ENCODE data around the gene CMIP. TPM values are rescaled to one million over a fixed set of nuclear protein-coding genes. Genes with fewer than 3 reads are reported as not detected.

CMIP gene
- total RNA-seq, 4 donors from 2014 or later: 16.7 to 104 (median 43.6) TPM

GRCh38 chr16:81702506-81702905 lies 257.9 kb downstream of the CMIP start:
- no peaks in the 10 kb centered on the region for H3K36me3 ChIP-seq
- no peaks in the 10 kb centered on the region for H3K4me1 ChIP-seq
- no peaks in the 10 kb centered on the region for H3K9me3 ChIP-seq
- DNase-seq: no peak
- TF ChIP-seq, protein P1, sequence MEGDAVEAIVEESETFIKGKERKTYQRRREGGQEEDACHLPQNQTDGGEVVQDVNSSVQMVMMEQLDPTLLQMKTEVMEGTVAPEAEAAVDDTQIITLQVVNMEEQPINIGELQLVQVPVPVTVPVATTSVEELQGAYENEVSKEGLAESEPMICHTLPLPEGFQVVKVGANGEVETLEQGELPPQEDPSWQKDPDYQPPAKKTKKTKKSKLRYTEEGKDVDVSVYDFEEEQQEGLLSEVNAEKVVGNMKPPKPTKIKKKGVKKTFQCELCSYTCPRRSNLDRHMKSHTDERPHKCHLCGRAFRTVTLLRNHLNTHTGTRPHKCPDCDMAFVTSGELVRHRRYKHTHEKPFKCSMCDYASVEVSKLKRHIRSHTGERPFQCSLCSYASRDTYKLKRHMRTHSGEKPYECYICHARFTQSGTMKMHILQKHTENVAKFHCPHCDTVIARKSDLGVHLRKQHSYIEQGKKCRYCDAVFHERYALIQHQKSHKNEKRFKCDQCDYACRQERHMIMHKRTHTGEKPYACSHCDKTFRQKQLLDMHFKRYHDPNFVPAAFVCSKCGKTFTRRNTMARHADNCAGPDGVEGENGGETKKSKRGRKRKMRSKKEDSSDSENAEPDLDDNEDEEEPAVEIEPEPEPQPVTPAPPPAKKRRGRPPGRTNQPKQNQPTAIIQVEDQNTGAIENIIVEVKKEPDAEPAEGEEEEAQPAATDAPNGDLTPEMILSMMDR (IDR thresholded peaks at IDR 0.05): no peak
- TF ChIP-seq POLR2A (IDR thresholded peaks at IDR 0.05): no peak
- no peaks in the 10 kb centered on the region for H3K27me3 ChIP-seq
- H3K4me3 ChIP-seq: no peak overlapping the region
- intact Hi-C loops (cut with DNase I; ENCODE audit: low total_unique reads): no loop called here
- H3K27ac ChIP-seq: no peak overlapping the region

- no peak overlapping the region for H3K27ac ChIP-seq
- H3K27me3 ChIP-seq: no peaks in the 10 kb centered on the region
- H3K36me3 ChIP-seq: no peaks in the 10 kb centered on the region
- TF ChIP-seq POLR2A (IDR thresholded peaks at IDR 0.05): no peak
- TF ChIP-seq, protein P1 (IDR thresholded peaks at IDR 0.05): no peak
- intact Hi-C loops (cut with DNase I; ENCODE audit: low total_unique reads): no loop called here
- H3K4me1 ChIP-seq: no peaks in the 10 kb centered on the region
- no peak overlapping the region for H3K4me3 ChIP-seq
- peak in 1 of 2 donors; percentile 33 for DNase-seq
- H3K9me3 ChIP-seq: no peaks in the 10 kb centered on the region
These were observed 258.9 kb downstream of the CMIP start for GRCh38 chr16:81703177-81704155.

DNA sequence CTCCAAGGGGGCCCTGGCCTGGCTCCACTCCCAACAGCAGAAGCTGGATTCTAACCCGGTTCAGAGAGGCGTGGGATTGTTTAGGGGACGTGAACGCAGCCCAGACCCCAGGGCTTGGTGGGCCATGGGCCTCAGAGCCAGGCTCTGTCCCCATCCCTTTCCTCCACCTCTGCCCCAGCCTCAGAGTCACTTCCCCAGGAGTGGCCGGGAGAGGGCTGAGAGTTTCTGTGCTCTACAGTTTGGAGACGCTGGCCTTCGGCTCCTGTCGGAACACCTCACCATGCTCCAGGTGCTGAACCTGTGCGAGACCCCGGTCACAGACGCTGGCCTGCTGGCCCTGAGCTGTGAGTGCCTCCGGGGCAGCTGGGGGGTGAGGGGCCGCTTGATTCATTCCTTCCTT lies 260.7 kb downstream of the CMIP start:
- DNase-seq: no peak
- Histone ChIP-seq H3K4me3 (no peak overlapping the region), H3K9me3 (no peaks in the 10 kb centered on the region), H3K27me3 (no peaks in the 10 kb centered on the region), H3K27ac (no peak overlapping the region), H3K36me3 (no peaks in the 10 kb centered on the region), H3K4me1 (no peaks in the 10 kb centered on the region)
- intact Hi-C loops (cut with DNase I; ENCODE audit: low total_unique reads): no loop called here
- TF ChIP-seq, protein P1 (IDR thresholded peaks at IDR 0.05): no peak
- TF ChIP-seq POLR2A (IDR thresholded peaks at IDR 0.05): no peak

DNA sequence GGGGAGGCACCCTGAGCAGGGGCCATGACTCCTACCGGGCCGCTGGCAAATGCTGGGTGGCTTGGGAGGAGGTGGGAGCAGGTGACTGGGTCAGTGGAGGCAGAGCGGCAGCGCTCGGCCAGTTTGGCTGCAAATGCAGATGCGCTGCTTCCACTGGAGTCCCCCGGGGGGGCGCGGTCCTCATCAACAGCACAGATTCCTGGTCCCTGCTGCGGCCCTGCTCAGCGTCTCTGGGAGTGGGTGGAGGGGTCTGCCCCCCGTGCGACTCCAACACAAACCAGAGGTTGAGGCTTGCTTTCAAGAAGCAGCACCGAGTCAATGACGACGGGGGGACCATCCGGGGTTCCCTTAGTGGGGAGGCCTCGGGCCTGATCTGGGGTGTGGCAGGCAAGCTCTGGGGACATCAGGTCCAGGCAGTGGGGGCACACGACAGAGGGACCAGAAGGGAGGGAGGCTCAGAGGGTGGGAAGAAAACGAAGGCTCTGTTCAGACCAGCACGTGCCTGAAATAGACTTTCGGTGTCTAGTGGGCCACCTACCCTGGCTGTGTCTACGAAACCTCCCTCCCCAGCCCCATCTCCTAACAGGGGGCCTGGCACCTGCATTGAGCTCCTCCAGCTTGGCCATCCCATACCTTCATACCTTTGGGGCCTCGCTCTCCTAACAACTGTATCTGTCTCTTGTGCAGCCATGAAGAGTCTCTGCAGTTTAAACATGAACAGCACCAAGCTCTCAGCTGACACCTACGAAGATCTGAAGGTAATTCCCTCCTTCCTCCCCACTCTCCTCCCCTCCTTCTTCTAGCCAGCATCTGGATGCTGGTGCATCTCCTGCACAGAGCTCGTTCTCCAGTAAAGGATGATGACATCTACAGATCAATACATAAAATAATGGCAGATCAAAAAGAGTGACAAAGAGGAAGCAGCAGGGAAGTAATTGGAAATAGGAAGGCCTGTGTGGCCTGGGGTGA lies 262.0 kb downstream of the CMIP start:
- Histone ChIP-seq H3K4me1 (peaks cover 0 to 3% of the 10 kb centered on the region in 2 donors), H3K4me3 (no peak overlapping the region), H3K27me3 (no peaks in the 10 kb centered on the region), H3K27ac (peak overlapping the region in 1 of 2 donors; percentile 19), H3K36me3 (no peaks in the 10 kb centered on the region), H3K9me3 (no peaks in the 10 kb centered on the region)
- TF ChIP-seq, protein P1 (IDR thresholded peaks at IDR 0.05): no peak
- TF ChIP-seq POLR2A (IDR thresholded peaks at IDR 0.05): no peak
- DNase-seq: no peak
- intact Hi-C loops (cut with DNase I; ENCODE audit: low total_unique reads): no loop called here
